Gastrocnemius medialis (tissue), 4 donors: ENCODE results near the gene DBN1.

ENCODE experiments used
- CTCF ChIP-seq, 5 experiments: fragments of 450-650 bp in 3 of 5; fragments of 200-600 bp in 2 of 5; sonication (generic) in 2 of 5; IDR thresholded peaks in 4 of 5; conservative IDR thresholded peaks in 1 of 5; 1 replicate in 4 of 5; 2 replicates in 1 of 5; pipeline ENCODE4 v1.5.1; 2016 to 2019; ENCODE audit warnings: antibody characterized with exemption in 5 of 5, mild to moderate bottlenecking in 3 of 5, moderate library complexity in 3 of 5
- POLR2A ChIP-seq, 2 donors: fragments of 450-650 bp; IDR thresholded peaks; one replicate each; pipeline ENCODE4 v1.6.1; 2017; ENCODE audit warnings: antibody characterized with exemption in 2 of 2, mild to moderate bottlenecking in 2 of 2, moderate library complexity in 2 of 2

DNA sequence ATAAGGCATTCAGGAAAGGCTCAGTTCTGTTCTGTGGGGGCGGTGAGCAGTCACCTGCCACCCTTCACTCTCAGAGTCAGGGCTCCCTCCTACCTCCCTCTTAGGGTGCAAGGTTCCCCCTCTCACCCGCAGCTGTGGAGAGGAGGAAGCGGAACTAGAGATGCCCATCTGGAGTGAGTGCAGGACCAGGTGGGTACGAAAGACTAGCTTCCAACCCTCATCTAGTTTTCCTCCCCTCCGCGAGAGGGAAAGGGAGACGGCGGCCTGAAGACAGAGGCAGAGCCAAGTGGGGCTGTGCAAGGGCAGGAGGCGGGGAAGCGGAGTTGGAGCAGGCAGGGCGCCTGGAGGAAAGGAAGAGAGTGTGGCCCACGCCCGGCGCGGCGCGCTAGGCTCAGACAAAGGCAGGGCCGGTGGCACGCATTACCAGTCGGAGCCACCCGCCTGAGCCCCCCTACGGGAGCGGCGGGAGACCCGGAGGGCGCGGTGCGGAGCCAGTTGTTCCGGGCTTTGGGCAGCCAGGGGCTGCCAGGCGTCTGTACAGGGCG is 19.5 kb downstream of the DBN1 start:
- no peak for TF ChIP-seq CTCF (IDR thresholded peaks at IDR 0.05 in 4 of 5, conservative IDR thresholded peaks at IDR 0.05 in 1 of 5)
- no peak for TF ChIP-seq POLR2A (IDR thresholded peaks at IDR 0.05)
